NB4 (cell line): ENCODE results near the gene TP53TG5.

Source experiments
- POLR2A ChIP-seq: IDR thresholded peaks from 2 replicates; pipeline ENCODE4 v1.6.1; 2011; ENCODE audit warnings: mild to moderate bottlenecking; ENCODE audit not compliant: insufficient read length; ENCODE audit errors: extremely low read depth
- TF ChIP-seq, protein P1 (sequence below): IDR thresholded peaks from one replicate; pipeline ENCODE4 v1.5.1; 2012; ENCODE audit warnings: low read depth, low read length
- TF ChIP-seq, protein P2 (sequence below): IDR thresholded peaks from 2 replicates; pipeline ENCODE4 v1.6.1; 2011; ENCODE audit warnings: low read depth, low read length

DNA sequence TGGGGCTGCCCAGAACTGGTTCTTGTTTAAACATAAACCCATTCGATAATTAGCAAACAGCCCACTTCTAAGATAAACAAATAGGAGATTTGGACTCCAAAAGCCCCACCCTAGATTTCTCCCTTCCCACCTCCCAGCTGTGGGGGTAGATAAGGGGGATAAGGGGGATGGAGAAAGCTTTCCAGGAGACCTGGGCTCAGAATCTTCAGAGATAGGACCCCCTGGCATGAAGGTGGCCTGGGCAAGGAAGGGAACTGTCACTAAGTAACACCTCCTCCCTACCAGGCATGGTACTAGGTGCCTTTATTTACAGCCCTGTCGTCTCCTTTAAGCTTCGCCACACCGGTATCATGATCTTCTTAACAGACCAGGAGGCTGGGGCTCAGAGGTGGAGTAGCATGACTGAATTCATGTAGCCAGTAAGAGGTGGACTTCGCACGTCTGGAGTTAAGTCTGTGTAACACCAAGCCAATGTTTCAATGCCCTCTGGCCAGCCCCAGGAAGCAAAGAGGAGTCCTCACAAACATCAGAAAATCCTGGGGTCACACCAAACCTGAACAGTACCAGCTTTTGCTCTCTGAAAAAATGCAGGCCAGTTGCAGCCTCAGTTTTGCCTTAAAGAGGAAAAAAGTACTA, 34.5 kb downstream of the TP53TG5 start:
- no peak for TF ChIP-seq POLR2A
- TF ChIP-seq, protein P1, sequence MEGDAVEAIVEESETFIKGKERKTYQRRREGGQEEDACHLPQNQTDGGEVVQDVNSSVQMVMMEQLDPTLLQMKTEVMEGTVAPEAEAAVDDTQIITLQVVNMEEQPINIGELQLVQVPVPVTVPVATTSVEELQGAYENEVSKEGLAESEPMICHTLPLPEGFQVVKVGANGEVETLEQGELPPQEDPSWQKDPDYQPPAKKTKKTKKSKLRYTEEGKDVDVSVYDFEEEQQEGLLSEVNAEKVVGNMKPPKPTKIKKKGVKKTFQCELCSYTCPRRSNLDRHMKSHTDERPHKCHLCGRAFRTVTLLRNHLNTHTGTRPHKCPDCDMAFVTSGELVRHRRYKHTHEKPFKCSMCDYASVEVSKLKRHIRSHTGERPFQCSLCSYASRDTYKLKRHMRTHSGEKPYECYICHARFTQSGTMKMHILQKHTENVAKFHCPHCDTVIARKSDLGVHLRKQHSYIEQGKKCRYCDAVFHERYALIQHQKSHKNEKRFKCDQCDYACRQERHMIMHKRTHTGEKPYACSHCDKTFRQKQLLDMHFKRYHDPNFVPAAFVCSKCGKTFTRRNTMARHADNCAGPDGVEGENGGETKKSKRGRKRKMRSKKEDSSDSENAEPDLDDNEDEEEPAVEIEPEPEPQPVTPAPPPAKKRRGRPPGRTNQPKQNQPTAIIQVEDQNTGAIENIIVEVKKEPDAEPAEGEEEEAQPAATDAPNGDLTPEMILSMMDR, result no peak
- TF ChIP-seq, protein P2, sequence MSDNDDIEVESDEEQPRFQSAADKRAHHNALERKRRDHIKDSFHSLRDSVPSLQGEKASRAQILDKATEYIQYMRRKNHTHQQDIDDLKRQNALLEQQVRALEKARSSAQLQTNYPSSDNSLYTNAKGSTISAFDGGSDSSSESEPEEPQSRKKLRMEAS, result no peak
